ENCODE data around the gene ZNF208.

The ZNF208 gene

GRCh38 chr19:21883516-21883915, 127.2 kb downstream of the ZNF208 start:
- DNase-seq = no peak
